ELR (cell line): ENCODE data around the gene ELAVL1.
"Not testable (repeated sequence)": the region's sequence is repeated elsewhere in the genome, so short reads cannot be mapped to it uniquely, and the experiment has no call there.

Experiments used
- DNase-seq: peaks from one replicate; pipeline ENCODE4 v3.0.0-alpha.2; 2015; ENCODE audit warnings: low read depth

The ELAVL1 gene

DNA sequence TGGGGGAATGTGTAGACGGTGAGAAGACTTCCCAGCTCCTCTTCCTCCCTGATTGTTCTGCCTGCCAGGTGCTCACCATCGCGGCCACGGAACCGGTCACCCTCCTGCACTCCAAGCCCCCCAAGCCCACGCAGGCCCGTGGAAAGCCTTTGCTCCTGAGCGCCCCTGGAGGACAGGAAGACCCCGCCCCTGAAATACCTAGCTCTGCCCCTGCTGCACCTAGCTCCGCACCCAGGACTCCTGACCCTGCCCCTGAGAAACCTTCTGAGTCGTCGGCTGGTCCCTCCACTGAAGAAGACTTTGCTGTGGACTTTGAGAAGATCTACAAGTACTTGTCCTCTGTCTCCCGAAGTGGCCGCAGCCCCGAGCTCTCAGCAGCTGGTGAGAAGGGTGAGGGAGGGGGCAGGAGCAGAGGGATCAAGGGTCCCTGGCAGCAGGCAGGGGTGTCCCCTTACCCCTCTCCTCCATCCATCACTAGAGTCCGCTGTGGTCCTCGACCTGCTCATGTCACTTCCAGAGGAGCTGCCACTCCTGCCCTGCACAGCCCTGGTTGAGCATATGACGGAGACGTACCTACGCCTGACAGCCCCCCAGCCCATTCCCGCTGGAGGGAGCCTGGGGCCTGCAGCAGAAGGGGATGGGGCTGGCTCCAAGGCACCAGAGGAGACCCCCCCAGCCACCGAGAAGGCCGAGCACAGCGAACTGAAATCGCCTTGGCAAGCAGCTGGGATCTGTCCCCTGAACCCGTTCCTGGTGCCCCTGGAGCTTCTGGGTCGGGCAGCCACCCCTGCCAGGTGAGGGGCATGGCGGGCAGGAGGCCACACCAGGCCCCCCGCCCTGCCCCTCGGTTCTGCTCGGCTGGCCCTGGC, 83.2 kb downstream of the ELAVL1 start:
- DNase-seq = no peak

DNA sequence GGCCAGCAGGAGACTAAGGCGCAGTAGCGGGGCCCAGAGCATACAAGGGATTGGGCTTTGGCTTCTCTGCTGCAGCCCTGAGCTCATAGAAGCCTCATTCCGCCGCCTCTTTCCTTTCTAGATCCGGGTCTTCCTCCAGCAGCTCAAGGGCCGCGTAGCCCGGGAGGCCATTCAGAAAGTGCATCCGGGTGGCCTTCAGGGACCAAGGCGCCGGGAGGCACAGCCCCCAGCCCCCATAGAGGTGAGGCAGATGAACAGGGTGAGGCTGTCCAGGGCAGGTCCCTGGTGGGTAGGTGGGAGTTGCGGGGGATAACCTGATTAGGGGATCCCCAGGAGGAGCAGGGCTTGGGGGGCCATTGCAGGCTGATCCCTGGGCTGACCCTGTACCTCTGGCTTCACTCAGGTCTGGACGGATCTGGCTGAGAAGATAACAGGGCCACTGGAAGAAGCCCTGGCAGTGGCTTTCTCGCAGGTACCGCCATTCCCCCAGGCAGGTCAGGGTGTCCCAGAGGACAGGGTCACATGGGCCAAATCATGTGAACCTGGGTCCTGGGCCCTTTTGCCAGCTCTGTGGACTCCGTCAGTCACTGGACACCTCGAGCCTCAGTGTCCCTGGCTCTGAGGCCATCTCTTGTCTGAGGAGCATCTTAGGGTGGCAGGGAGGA, 84.0 kb downstream of the ELAVL1 start:
- no peak for DNase-seq

GRCh38 chr19:7920519-7921301, 84.7 kb downstream of the ELAVL1 start:
- peak; percentile 98 for DNase-seq

GRCh38 chr19:7919610-7920518, 85.6 kb downstream of the ELAVL1 start, which contains the start of gene SNAPC2:
SNAPC2 (plus strand) TSS chr19:7920338; CDS start chr19:7920367, 29 bp downstream.
- peak; percentile 94 for DNase-seq

DNA sequence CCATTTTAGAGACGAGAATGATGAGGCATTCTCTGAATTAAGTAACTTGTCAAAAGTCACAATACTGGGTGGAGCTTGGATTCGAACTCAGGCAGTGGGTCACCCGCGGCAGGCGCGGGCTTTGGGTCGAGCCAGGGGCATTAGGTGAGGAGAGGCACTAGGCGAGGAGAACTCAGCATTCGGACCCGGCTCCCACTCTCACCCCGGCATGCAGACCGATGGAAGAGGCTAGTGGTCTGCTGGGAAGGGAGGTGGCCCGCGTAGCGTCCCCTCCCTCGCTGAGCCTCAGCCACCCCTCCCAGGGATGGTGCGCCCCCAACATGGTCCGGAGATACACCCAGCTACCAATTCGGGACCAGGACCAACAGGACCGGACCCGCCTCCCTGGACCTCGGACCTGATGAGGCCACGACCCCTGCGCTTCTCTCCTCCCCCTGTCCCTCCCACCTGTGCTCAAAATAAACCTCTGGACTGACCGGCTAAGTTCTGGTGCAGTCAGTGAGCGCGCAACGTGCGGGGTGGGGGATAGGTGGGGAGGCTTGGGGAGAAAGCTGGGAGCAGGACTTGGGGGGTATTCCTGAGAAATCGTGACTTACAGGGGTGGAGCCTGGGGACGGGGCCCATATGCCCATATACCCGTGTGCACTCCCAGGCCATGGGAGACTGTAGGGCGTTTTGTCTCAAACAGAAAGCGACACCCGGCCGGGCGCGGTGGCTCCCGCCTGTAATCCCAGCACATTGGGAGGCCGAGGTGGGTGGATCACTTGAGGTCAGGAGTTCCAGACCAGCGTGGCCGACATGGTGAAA, 86.6 kb downstream of the ELAVL1 start:
- no peak for DNase-seq

DNA sequence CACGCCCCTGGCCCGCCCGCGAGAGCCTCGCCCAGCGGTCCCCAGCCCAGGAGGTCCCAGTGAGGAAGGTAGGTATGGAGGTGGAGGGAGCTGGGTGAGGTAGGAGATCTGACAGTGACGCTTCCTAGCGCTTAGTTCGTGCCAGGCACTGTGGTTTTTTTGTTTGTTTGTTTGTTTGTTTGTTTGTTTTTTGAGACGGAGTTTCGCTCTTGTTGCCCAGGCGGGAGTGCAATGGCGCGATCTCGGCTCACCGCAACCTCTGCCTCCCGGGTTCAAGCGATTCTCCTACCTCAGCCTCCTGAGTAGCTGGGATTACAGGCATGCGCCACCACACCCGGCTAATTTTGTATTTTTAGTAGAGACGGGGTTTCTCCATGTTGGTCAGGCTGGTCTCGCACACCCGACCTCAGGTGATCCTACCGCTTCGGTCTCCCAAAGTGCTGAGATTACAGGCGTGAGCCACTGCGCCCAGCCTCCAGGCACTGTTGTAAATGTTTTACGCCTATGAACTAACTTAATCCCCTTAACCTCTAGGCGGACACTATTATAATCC, 87.3 kb downstream of the ELAVL1 start:
- DNase-seq = not testable (repeated sequence)

GRCh38 chr19:7917267-7918061, 88.0 kb downstream of the ELAVL1 start:
- DNase-seq = peak; percentile 74

- peak; percentile 20 for DNase-seq
Observed at GRCh38 chr19:7916955-7917266, 88.5 kb downstream of the ELAVL1 start.

DNA sequence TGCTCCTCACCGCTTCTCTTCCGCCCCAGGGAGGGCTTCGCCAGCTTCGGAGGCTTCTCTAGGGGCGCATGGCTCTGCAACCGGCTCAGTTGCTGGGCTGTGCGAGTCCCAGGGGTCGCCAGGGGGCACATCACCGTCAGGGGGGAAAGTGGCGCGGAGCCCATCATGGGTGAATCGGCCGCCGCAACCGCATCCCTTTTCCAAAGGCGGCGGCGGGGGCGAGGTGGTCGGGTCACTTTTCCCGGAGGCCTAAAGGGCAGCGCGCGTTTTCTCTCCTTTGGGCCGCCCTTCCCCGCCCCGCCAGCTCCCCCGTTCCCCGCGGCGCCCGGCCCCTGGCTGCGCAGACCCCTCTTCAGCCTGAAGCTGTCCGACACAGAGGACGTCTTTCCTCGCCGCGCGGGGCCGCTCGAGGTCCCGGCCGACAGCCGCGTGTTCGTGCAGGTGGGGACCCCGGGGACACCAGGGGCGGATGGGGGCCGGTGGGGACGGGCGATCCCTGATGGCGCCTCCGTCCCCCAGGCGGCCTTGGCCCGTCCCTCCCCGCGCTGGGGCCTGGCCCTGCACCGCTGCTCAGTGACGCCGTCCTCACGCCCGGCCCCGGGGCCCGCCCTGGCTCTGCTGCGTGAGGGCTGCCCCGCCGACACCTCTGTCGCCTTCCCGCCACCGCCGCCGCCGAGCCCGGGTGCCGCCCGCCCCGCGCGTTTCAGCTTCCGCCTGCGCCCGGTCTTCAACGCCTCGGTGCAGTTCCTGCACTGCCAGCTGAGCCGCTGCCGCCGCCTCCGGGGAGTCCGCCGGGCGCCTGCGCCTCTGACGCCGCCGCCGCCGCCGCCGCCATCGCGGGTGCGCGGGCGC, 89.1 kb downstream of the ELAVL1 start:
- peak; percentile 50 for DNase-seq

DNA sequence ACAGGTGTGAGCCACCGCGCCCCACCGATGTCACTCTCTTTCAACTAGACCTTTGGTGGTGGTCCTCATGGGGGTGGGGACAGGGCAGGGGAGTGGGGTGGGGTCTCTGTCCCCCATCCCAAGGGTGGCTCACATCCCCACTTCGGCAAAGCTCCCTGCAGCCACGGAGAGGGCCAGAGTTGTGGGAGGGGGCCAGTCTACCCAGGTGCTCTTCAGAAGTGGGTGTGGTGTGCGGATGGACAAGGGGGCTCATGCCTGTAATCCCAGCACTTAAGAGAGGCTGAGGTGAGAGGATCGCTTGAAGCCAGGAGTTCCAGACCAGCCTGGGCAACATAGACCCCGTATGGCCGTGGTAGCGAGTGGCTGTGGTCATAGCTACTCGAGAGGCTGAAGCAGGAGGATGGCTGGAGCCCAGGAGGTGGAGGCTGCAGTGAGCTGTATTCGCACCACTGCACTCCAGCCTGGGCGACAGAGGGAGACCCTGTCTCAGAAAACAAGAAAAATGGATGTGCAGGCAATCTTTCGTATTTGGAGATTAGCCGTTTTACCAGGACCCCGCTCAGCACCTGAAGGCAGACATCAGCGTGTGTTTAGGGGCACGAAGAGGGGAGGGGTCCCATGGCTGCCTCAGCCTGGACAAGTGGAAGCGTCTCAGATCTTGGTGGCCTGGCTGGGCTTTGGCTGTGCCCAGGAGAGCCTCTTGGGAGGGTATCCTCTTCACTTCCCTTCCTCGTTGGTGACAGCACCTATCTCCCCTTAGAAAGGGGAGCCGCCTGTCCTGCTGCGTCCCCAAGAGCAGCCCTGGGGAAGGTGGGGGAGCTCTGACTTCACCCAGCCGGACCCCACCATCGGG, 90.0 kb downstream of the ELAVL1 start:
- no peak for DNase-seq

GRCh38 chr19:7914598-7915045, 90.8 kb downstream of the ELAVL1 start, which contains the start of gene TGFBR3L:
TGFBR3L (plus strand) TSS chr19:7914830.
- no peak for DNase-seq

GRCh38 chr19:7914099-7914498, 91.3 kb downstream of the ELAVL1 start:
- DNase-seq = no peak

DNA sequence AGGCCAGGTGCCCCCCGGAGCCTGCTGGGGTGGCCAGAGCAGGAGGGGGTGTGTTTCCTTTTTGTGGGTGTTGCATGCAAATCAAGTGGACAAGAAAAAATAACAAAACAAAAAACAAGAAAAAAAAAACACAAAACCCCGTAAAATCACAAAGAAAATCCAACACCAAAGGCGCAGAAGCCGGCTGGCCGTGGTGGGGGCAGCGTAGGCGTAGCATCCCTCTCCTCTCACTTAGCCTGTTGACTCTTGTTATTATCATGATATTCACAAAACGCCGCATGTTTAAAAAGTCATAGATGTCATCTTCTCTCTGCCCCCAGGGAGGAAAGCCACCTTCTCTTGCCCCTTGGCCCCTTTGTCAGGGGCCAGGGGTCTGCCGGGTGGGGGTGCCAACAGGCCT, 91.8 kb downstream of the ELAVL1 start:
- no peak for DNase-seq

DNA sequence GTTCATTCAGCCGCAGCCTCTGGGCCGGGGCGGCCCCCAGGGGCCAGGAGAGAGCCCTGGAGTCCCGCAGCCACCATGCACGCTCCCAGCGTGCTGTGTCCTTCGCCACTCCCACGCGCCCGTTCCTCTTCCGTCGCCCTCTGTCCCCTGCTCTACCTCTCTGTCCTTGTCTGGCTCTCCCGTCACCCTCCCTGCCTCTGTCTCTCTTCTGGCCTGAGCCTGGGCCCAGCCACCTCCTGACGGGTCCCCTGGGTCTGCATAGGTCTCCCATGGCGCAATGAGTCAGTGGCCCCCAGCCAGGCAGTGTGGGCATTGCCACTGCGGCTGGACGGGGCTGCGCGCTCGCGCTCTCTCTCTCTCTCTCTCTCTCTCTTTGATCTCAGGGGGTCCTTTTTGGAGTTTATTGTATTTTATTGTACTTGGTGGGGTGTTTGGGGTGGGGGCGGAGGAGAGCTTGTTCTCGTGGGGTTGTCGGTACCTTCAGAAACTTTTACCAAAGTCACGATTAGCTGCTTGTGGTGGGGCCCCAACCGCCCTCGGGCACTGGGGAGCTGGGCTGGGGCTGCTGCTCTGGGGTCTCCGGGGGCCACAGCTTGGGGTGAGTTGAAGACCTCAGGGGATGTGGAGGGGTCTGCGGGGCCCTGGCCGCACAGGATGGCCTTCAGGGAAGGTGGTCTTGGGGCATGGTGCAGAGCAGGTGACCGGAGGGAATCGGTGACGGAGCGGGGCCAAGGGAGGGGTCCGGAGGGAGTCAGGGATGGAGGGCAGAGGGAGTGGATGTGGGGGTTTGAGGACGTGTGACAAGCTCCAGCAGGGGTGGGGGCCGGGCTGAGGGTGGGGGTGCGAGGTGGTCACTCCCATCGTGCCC, 92.5 kb downstream of the ELAVL1 start:
- DNase-seq = no peak

- DNase-seq = no peak
Observed at GRCh38 chr19:7912144-7912696, 93.2 kb downstream of the ELAVL1 start.

GRCh38 chr19:7911508-7912143, 93.8 kb downstream of the ELAVL1 start:
- DNase-seq = no peak
